Esophagus squamous epithelium (tissue), 5 donors: Measurements from ENCODE around the gene TRAPPC11. TPM values are rescaled to one million over a fixed set of nuclear protein-coding genes. Genes with fewer than 3 reads are reported as not detected.
A peak's percentile ranks its signal among the peaks of the same experiment; 100 is the strongest.

Experiments used
- DNase-seq: peaks from one replicate; lab custom pipeline; 2025; lab: John Stamatoyannopoulos, UW
- H3K27ac ChIP-seq, 4 donors: fragments of 200-600 bp; sonication (generic); one replicate each; pipeline ENCODE4 v1.5.1; 2016 to 2019; ENCODE audit warnings: mild to moderate bottlenecking in 1 of 4
- H3K27me3 ChIP-seq, 4 donors: fragments of 200-600 bp; sonication (generic); 1 replicate in 3 of 4; 2 replicates in 1 of 4; pipeline versions ENCODE4 v1.5.1 to v1.6.0; 2017 to 2021; ENCODE audit warnings: antibody characterized with exemption in 1 of 4
- H3K36me3 ChIP-seq, 3 donors: fragments of 200-600 bp; sonication (generic); one replicate each; pipeline ENCODE4 v1.5.1; 2016 to 2019
- H3K4me1 ChIP-seq, 3 donors: fragments of 200-600 bp; sonication (generic); one replicate each; pipeline ENCODE4 v1.5.1; 2017 to 2019
- H3K4me3 ChIP-seq, 4 donors: fragments of 200-600 bp; sonication (generic); 1 replicate in 3 of 4; 2 replicates in 1 of 4; pipeline ENCODE4 v1.5.1; 2016 to 2019; ENCODE audit warnings: mild to moderate bottlenecking in 2 of 4, moderate library complexity in 1 of 4
- H3K9me3 ChIP-seq, 3 donors: fragments of 200-600 bp; sonication (generic); one replicate each; pipeline ENCODE4 v1.5.1; 2016 to 2019
- CTCF ChIP-seq, 6 experiments: fragments of 450-650 bp in 4 of 6; fragments of 200-600 bp in 2 of 6; sonication (generic) in 2 of 6; IDR thresholded peaks; one replicate each; pipeline ENCODE4 v1.5.1; 2016 to 2019; ENCODE audit warnings: antibody characterized with exemption in 6 of 6, mild to moderate bottlenecking in 4 of 6, moderate library complexity in 4 of 6
- POLR2A ChIP-seq, 4 donors: fragments of 450-650 bp; IDR thresholded peaks; one replicate each; pipeline ENCODE4 v1.6.1; 2017; ENCODE audit warnings: antibody characterized with exemption in 4 of 4, mild to moderate bottlenecking in 4 of 4, moderate library complexity in 3 of 4
- WGBS, 2 donors: methylation state at CpG; one replicate each; pipeline ENCODE4 v1.1.5; 2018; 5-methylcytosine and 5-hydroxymethylcytosine counted together
- intact Hi-C: fragments of 100-400 bp; cut with DNase I; formaldehyde crosslinking; loops from one replicate; pipeline ENCODE4 v1.15.0; 2022
- total RNA-seq, 4 donors: library from RNA; depleted of rRNA; stranded (reverse); fragments of >200 nt; gene quantifications; one replicate each; pipeline ENCODE4 v1.1.0, GENCODE V29; 2016
- donor health status: DM: yes; HTN: yes; CAD: no.

The TRAPPC11 gene
- total RNA-seq, 4 donors from 2014 or later, result 24.5 to 36.2 (median 34.6) TPM

GRCh38 chr4:183738961-183739360 is 79.9 kb downstream of the TRAPPC11 start:
- intact Hi-C loops, result no loop called here
- Histone ChIP-seq H3K4me3 (no peak overlapping the region), H3K27me3 (no peaks in the 10 kb centered on the region), H3K27ac (no peak overlapping the region), H3K36me3 (no peaks in the 10 kb centered on the region), H3K9me3 (no peaks in the 10 kb centered on the region), H3K4me1 (peaks cover 0 to 12% (median 0%) of the 10 kb centered on the region in 3 donors)
- WGBS, 2 donors, result 83 to 96% methylated on average over 4 of the region's 4 CpGs
- no peak for TF ChIP-seq POLR2A (IDR thresholded peaks at IDR 0.05)
- TF ChIP-seq CTCF (IDR thresholded peaks at IDR 0.05), result no peak
- DNase-seq, result no peak

- Histone ChIP-seq H3K9me3 (no peaks in the 10 kb centered on the region), H3K36me3 (no peaks in the 10 kb centered on the region), H3K27me3 (no peaks in the 10 kb centered on the region), H3K27ac (peak overlapping the region in 1 of 4 donors; percentile 7), H3K4me1 (peaks cover 0 to 21% (median 0%) of the 10 kb centered on the region in 3 donors), H3K4me3 (peak overlapping the region; percentile 6 to 40 (median 24))
- WGBS, 2 donors, result 69 to 73% methylated on average over 4 to 28 of the region's 48 CpGs
- TF ChIP-seq CTCF (IDR thresholded peaks at IDR 0.05), result no peak
- no peak for TF ChIP-seq POLR2A (IDR thresholded peaks at IDR 0.05)
- intact Hi-C loops, result no loop called here
- no peak for DNase-seq
Observed at GRCh38 chr4:183746305-183747229, 87.5 kb downstream of the TRAPPC11 start.

- no peaks in the 10 kb centered on the region for H3K9me3 ChIP-seq
- peaks cover 0 to 21% (median 0%) of the 10 kb centered on the region in 3 donors for H3K4me1 ChIP-seq
- peak overlapping the region in 1 of 4 donors; percentile 7 for H3K27ac ChIP-seq
- WGBS, 2 donors, result 81 to 95% methylated on average over 2 of the region's 2 CpGs
- intact Hi-C loops, result no loop called here
- H3K27me3 ChIP-seq, result no peaks in the 10 kb centered on the region
- no peaks in the 10 kb centered on the region for H3K36me3 ChIP-seq
- H3K4me3 ChIP-seq, result no peak overlapping the region
- no peak for TF ChIP-seq POLR2A (IDR thresholded peaks at IDR 0.05)
- no peak for TF ChIP-seq CTCF (IDR thresholded peaks at IDR 0.05)
- DNase-seq, result no peak
Observed at GRCh38 chr4:183747380-183747779, 88.3 kb downstream of the TRAPPC11 start.

- Histone ChIP-seq H3K4me3 (no peak overlapping the region), H3K27ac (no peak overlapping the region), H3K27me3 (no peaks in the 10 kb centered on the region), H3K36me3 (no peaks in the 10 kb centered on the region), H3K9me3 (no peaks in the 10 kb centered on the region), H3K4me1 (peaks cover 0 to 21% (median 0%) of the 10 kb centered on the region in 3 donors)
- WGBS, 2 donors, result 71 to 74% methylated on average over 6 of the region's 6 CpGs
- intact Hi-C loops, result no loop called here
- DNase-seq, result no peak
- no peak for TF ChIP-seq POLR2A (IDR thresholded peaks at IDR 0.05)
- TF ChIP-seq CTCF (IDR thresholded peaks at IDR 0.05), result no peak
Observed at GRCh38 chr4:183747931-183748670, 89.0 kb downstream of the TRAPPC11 start.
